Activated naive CD8-positive, alpha-beta T cell treated with anti-CD3 and anti-CD28 coated beads, Interleukin-2, amount 10 ng/mL, durations not matched to agents 7 days and 5 days (primary cell): ENCODE measurements around the gene SLC25A26. TPM values are rescaled to one million over a fixed set of nuclear protein-coding genes. Genes with fewer than 3 reads are reported as not detected.

Experiments
- ATAC-seq: fragments of 150-1000 bp; cut with Tn5 transposase; one replicate; pipeline ENCODE4 v1.10.0; 2021; ENCODE audit warnings: low read depth, moderate library complexity
- POLR2A ChIA-PET: fragments of 350-600 bp; sonication (Branson Sonifier 250); formaldehyde crosslinking; loops from one replicate; lab custom pipeline; 2021; ENCODE audit warnings: antibody characterized with exemption; lab: Charles Lee
- DNase-seq: peaks from one replicate; pipeline ENCODE4 v3.0.0; 2021
- H3K27ac Mint-ChIP-seq: one replicate; pipeline ENCODE4 v1.8.0; 2022; ENCODE audit warnings: mild to moderate bottlenecking, mixed read lengths
- H3K27me3 Mint-ChIP-seq: one replicate; pipeline ENCODE4 v1.8.0; 2022; ENCODE audit warnings: mild to moderate bottlenecking, moderate library complexity, mixed read lengths
- H3K36me3 Mint-ChIP-seq: one replicate; pipeline ENCODE4 v1.8.0; 2021; ENCODE audit warnings: mild to moderate bottlenecking, mixed read lengths
- H3K4me1 Mint-ChIP-seq: one replicate; pipeline ENCODE4 v1.8.0; 2021; ENCODE audit warnings: mixed read lengths
- H3K4me3 Mint-ChIP-seq: one replicate; pipeline ENCODE4 v1.8.0; 2022; ENCODE audit warnings: mild to moderate bottlenecking, moderate library complexity, mixed read lengths
- H3K9me3 Mint-ChIP-seq: one replicate; pipeline ENCODE4 v1.8.0; 2021; ENCODE audit warnings: mixed read lengths
- total RNA-seq, 2 experiments: library from RNA; stranded (reverse); gene quantifications; one replicate each; pipeline ENCODE4 v1.2.3, GENCODE V29; 2021

Gene SLC25A26
- total RNA-seq, 2 experiments from 2014 or later, result 17.0 to 17.8 TPM

GRCh38 chr3:66394019-66394752, 173.4 kb downstream of the SLC25A26 start:
- peak; percentile 97 for ATAC-seq
- H3K27ac Mint-ChIP-seq, result peak overlapping the region; percentile 95
- peaks cover 19% of the 10 kb centered on the region for H3K4me1 Mint-ChIP-seq
- H3K27me3 Mint-ChIP-seq, result no peaks in the 10 kb centered on the region
- DNase-seq, result peak; percentile 47
- POLR2A ChIA-PET, result interaction anchor here (1.0 kb wide), 1 partner anchor 75 kb away, joined by 3 read pairs; no protein-coding TSS in a partner anchor
- H3K36me3 Mint-ChIP-seq, result peaks cover 14% of the 10 kb centered on the region
- peak overlapping the region; percentile 81 for H3K4me3 Mint-ChIP-seq
- H3K9me3 Mint-ChIP-seq, result no peaks in the 10 kb centered on the region

GRCh38 chr3:66394753-66395249, 174.0 kb downstream of the SLC25A26 start:
- Mint-ChIP-seq H3K36me3 (peaks cover 14% of the 10 kb centered on the region), H3K27me3 (no peaks in the 10 kb centered on the region), H3K4me1 (peaks cover 19% of the 10 kb centered on the region), H3K4me3 (peak overlapping the region; percentile 81), H3K9me3 (no peaks in the 10 kb centered on the region), H3K27ac (peak overlapping the region; percentile 95)
- ATAC-seq, result no peak
- POLR2A ChIA-PET, result interaction anchor here (1.0 kb wide), 1 partner anchor 74 kb away, joined by 3 read pairs; no protein-coding TSS in a partner anchor
- DNase-seq, result no peak

GRCh38 chr3:66395635-66396034, 174.8 kb downstream of the SLC25A26 start:
- H3K9me3 Mint-ChIP-seq, result no peaks in the 10 kb centered on the region
- DNase-seq, result no peak
- no peak overlapping the region for H3K4me3 Mint-ChIP-seq
- H3K36me3 Mint-ChIP-seq, result peaks cover 12% of the 10 kb centered on the region
- H3K27me3 Mint-ChIP-seq, result no peaks in the 10 kb centered on the region
- no peak for ATAC-seq
- H3K27ac Mint-ChIP-seq, result no peak overlapping the region
- POLR2A ChIA-PET, result no interaction called here
- H3K4me1 Mint-ChIP-seq, result peaks cover 19% of the 10 kb centered on the region

DNA sequence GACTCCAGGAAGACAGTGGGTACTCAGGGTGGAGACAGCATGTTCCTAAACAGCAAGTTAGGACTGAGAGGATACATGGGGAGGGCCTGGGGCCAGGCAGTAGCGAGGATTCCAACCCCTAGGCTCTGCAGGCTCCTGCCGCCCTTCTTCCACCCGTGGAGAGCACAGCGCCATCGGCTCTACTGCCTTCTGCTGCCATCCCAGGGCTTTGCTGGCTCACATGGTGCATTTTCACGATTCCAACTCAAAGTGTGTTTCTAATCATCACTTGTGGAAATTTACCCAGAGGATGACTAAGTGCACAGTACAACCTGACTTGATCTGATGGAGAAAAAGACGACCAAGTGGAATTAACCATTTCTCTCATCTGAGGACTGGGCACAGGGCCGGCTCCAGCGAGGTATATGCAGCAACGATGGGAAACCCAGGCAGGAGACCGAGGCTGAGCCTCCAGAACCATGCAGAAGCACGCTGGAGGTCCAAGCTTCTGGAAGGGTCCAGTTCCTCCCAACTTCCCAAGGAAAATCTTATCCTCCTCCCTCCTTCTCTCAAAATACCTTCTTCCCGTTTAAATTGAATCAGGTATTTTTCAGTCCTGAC, 175.5 kb downstream of the SLC25A26 start:
- POLR2A ChIA-PET, result no interaction called here
- Mint-ChIP-seq H3K27ac (no peak overlapping the region), H3K4me1 (peaks cover 19% of the 10 kb centered on the region), H3K4me3 (no peak overlapping the region), H3K36me3 (peaks cover 12% of the 10 kb centered on the region), H3K9me3 (no peaks in the 10 kb centered on the region), H3K27me3 (no peaks in the 10 kb centered on the region)
- DNase-seq (no peak), ATAC-seq (no peak)

- Mint-ChIP-seq H3K27ac (no peak overlapping the region), H3K4me1 (peaks cover 19% of the 10 kb centered on the region), H3K4me3 (no peak overlapping the region), H3K27me3 (no peaks in the 10 kb centered on the region), H3K9me3 (no peaks in the 10 kb centered on the region), H3K36me3 (peaks cover 10% of the 10 kb centered on the region)
- DNase-seq, result no peak
- ATAC-seq, result no peak
- POLR2A ChIA-PET, result no interaction called here
These were observed 176.1 kb downstream of the SLC25A26 start for GRCh38 chr3:66396888-66397287.

GRCh38 chr3:66397745-66398144, 176.9 kb downstream of the SLC25A26 start:
- ATAC-seq (no peak), DNase-seq (no peak)
- H3K27ac Mint-ChIP-seq, result no peak overlapping the region
- H3K4me3 Mint-ChIP-seq, result no peak overlapping the region
- peaks cover 17% of the 10 kb centered on the region for H3K4me1 Mint-ChIP-seq
- POLR2A ChIA-PET, result interaction anchor here (0.5 kb wide), 1 partner anchor 267 kb away, joined by 3 read pairs; no protein-coding TSS in a partner anchor
- peaks cover 2% of the 10 kb centered on the region for H3K36me3 Mint-ChIP-seq
- H3K9me3 Mint-ChIP-seq, result no peaks in the 10 kb centered on the region
- H3K27me3 Mint-ChIP-seq, result no peaks in the 10 kb centered on the region

DNA sequence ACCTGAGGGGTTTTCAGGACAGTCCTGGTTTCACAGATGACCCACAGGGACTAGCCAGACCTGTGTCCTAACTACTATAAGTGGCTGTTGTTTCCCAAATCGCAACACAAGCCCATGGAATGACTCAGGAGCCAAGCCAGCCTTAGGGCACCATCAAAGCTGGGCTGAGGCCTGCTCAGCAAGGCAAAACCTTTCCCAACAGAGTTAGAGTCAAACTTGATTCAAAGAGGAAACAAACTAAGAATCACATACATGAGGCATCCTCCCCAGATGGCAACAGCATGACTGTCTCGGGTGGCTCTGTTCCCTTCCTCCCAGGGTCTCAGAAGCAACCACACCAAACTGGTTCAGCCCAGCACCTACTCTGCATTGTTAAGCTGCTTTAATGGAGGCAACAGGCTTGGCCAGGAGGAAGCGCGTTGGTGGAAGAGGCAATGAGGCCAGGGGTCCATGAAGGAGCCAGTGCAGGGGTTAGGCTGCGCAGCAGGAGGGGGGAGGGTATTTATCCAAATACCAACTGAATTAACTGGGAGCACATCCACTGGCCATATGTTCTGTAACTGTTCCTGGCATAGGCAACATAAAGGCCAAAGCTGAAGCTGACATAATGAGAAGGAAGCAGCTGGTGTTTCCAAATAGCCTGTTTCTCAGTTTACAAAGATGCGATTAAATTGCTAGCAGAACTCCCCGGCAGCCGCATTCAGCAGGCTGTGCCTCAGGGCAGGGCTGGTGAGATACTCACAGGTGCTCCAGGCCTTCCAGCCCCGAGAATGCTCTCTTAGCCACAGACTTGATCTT, 177.6 kb downstream of the SLC25A26 start:
- DNase-seq (no peak), ATAC-seq (no peak)
- no peaks in the 10 kb centered on the region for H3K9me3 Mint-ChIP-seq
- H3K4me3 Mint-ChIP-seq, result no peak overlapping the region
- no peaks in the 10 kb centered on the region for H3K36me3 Mint-ChIP-seq
- no peak overlapping the region for H3K27ac Mint-ChIP-seq
- H3K27me3 Mint-ChIP-seq, result no peaks in the 10 kb centered on the region
- POLR2A ChIA-PET, result no interaction called here
- peaks cover 11% of the 10 kb centered on the region for H3K4me1 Mint-ChIP-seq

GRCh38 chr3:66399529-66400232, 178.9 kb downstream of the SLC25A26 start:
- ATAC-seq (no peak), DNase-seq (no peak)
- Mint-ChIP-seq H3K4me1 (no peaks in the 10 kb centered on the region), H3K36me3 (no peaks in the 10 kb centered on the region), H3K4me3 (no peak overlapping the region), H3K27me3 (no peaks in the 10 kb centered on the region), H3K9me3 (no peaks in the 10 kb centered on the region), H3K27ac (no peak overlapping the region)
- POLR2A ChIA-PET, result no interaction called here

DNA sequence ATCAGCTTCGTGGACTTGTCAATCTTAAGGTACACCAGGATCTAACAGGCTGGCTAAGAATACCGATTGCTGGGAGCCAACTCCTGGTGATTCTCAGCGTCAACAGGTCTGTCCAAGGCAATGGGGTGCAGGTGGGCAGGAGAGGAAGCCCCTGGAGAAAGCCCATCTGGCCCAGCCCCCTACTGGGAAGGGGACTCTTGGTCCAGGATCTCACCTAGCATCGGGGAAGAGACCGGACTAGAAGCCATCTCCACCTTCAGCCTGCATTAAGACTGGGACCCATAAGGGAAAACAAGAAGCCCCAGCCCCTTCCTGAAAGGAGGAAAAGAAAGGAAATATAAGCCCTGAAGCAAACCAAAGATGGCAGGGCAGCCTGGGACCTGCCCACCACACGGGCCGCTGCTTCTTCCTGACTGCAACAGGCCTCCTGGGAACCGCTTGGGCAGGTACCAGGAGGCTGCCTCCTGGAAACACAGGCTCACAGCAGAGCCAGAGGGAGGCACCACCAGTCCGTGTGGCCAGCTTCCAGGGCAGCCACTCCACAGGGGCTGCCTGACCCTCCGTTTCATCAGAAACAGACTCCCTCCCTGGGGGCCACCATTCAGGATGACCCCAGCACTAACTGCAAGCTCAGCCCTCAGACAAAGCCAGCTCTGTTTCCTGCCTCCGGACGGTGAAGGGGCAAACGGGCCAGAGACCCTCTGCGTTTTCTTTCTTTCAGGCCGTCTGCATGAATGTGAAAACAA, 179.8 kb downstream of the SLC25A26 start:
- DNase-seq (no peak), ATAC-seq (no peak)
- Mint-ChIP-seq H3K27ac (no peak overlapping the region), H3K36me3 (no peaks in the 10 kb centered on the region), H3K4me3 (no peak overlapping the region), H3K9me3 (no peaks in the 10 kb centered on the region), H3K4me1 (no peaks in the 10 kb centered on the region), H3K27me3 (no peaks in the 10 kb centered on the region)
- POLR2A ChIA-PET, result no interaction called here

DNA sequence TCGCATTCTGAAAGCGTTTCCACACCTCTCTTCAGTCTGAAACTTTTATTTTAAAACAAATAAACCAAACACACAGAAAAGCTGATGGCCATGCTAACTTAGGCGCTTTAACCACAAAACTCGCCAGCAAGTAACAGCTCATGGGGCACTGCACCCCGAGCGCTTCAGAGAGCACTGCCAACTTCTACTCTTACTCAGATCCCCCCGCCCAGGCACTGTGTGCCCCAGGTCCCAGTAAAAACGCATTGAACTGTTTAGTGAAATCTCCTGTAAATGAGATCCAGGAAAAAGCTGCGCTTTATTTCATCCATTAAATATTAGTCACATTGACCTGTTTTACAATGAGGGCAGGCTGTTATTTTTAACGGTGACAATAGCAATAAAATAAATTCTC, 180.4 kb downstream of the SLC25A26 start:
- DNase-seq (no peak), ATAC-seq (no peak)
- H3K4me3 Mint-ChIP-seq, result no peak overlapping the region
- no peaks in the 10 kb centered on the region for H3K27me3 Mint-ChIP-seq
- POLR2A ChIA-PET, result no interaction called here
- no peaks in the 10 kb centered on the region for H3K36me3 Mint-ChIP-seq
- no peak overlapping the region for H3K27ac Mint-ChIP-seq
- H3K9me3 Mint-ChIP-seq, result no peaks in the 10 kb centered on the region
- H3K4me1 Mint-ChIP-seq, result no peaks in the 10 kb centered on the region

- H3K27ac Mint-ChIP-seq, result no peak overlapping the region
- POLR2A ChIA-PET, result no interaction called here
- DNase-seq (no peak), ATAC-seq (no peak)
- H3K9me3 Mint-ChIP-seq, result no peaks in the 10 kb centered on the region
- H3K36me3 Mint-ChIP-seq, result no peaks in the 10 kb centered on the region
- H3K27me3 Mint-ChIP-seq, result no peaks in the 10 kb centered on the region
- no peaks in the 10 kb centered on the region for H3K4me1 Mint-ChIP-seq
- no peak overlapping the region for H3K4me3 Mint-ChIP-seq
These were observed 181.1 kb downstream of the SLC25A26 start for GRCh38 chr3:66401675-66402491.
